IMR-90 (cell line): ENCODE measurements around the gene VPS26A. TPM values are rescaled to one million over a fixed set of nuclear protein-coding genes. Genes with fewer than 3 reads are reported as not detected.

Source experiments
- ATAC-seq: fragments of 200-7000 bp; cut with Tn5 transposase; 2 replicates; pipeline ENCODE4 v1.9.1; 2020; ENCODE audit warnings: low read depth, mild to moderate bottlenecking, moderate library complexity
- BruUV-seq: library from RNA; stranded (reverse); fragments of 400-500 nt; replicated peaks from 2 replicates; lab custom pipeline; 2021; lab: Mats Ljungman, UMichigan
- CTCF ChIA-PET: fragments of 300-600 bp; formaldehyde crosslinking; extraction: SDS; loops from one replicate; lab custom pipeline; 2021; ENCODE audit warnings: antibody characterized with exemption; lab: Yijun Ruan, JAX
- POLR2A ChIA-PET: fragments of 300-600 bp; sonication (Branson Sonifier 250); formaldehyde crosslinking; loops from one replicate; lab custom pipeline; 2022; ENCODE audit warnings: antibody characterized with exemption; ENCODE audit not compliant: unreplicated experiment; lab: Charles Lee
- DNase-seq: peaks from one replicate; pipeline ENCODE4 v3.0.0; 2013
- H2AFZ ChIP-seq: replicated peaks from 2 replicates; pipeline ENCODE3; 2013; ENCODE audit warnings: low read length, mild to moderate bottlenecking; ENCODE audit not compliant: poor library complexity
- H2AK5ac ChIP-seq: 2 replicates; pipeline ENCODE4 v1.6.1; 2013; ENCODE audit warnings: low read depth, low read length, inconsistent platforms
- H2AK9ac ChIP-seq: replicated peaks from 2 replicates; pipeline ENCODE3; 2013; ENCODE audit warnings: mild to moderate bottlenecking, low read depth, low read length, moderate library complexity; ENCODE audit not compliant: poor library complexity
- H2BK120ac ChIP-seq: 2 replicates; pipeline ENCODE4 v1.6.1; 2013; ENCODE audit warnings: low read depth, low read length, inconsistent platforms
- H2BK15ac ChIP-seq: 3 replicates; pipeline ENCODE4 v1.6.1; 2013; ENCODE audit warnings: low read depth, low read length, inconsistent platforms
- H2BK20ac ChIP-seq: 2 replicates; pipeline ENCODE4 v1.6.1; 2013; ENCODE audit warnings: low read depth, mild to moderate bottlenecking, inconsistent platforms, low read length, moderate library complexity
- H2BK5ac ChIP-seq: 2 replicates; pipeline ENCODE4 v1.6.1; 2013; ENCODE audit warnings: mild to moderate bottlenecking, low read depth, low read length, inconsistent platforms; ENCODE audit not compliant: poor library complexity, severe bottlenecking
- H3K14ac ChIP-seq: replicated peaks from 2 replicates; pipeline ENCODE4 v1.6.1; 2013; ENCODE audit warnings: low read depth, low read length, inconsistent platforms
- H3K18ac ChIP-seq: 2 replicates; pipeline ENCODE4 v1.6.1; 2013; ENCODE audit warnings: low read depth, low read length, control low read depth
- H3K23ac ChIP-seq: 2 replicates; pipeline ENCODE4 v1.6.1; 2013; ENCODE audit warnings: low read depth, low read length, inconsistent platforms
- H3K27ac ChIP-seq: 2 replicates; pipeline ENCODE4 v1.5.1; 2013; ENCODE audit warnings: mild to moderate bottlenecking, control low read depth, low read length; ENCODE audit not compliant: insufficient read depth
- H3K27me3 ChIP-seq: 2 replicates; pipeline ENCODE4 v1.6.1; 2013; ENCODE audit warnings: low read length; ENCODE audit not compliant: control insufficient read depth, insufficient read depth
- H3K36me3 ChIP-seq: 2 replicates; pipeline ENCODE4 v1.6.1; 2013; ENCODE audit warnings: low read length, mixed read lengths; ENCODE audit not compliant: control insufficient read depth, insufficient read depth
- H3K4ac ChIP-seq: 2 replicates; pipeline ENCODE4 v1.6.1; 2013; ENCODE audit warnings: low read depth, low read length, inconsistent platforms
- H3K4me1 ChIP-seq: 2 replicates; pipeline ENCODE4 v1.6.1; 2013; ENCODE audit warnings: low read length, mixed read lengths; ENCODE audit not compliant: control insufficient read depth, insufficient read depth
- H3K4me2 ChIP-seq: 2 replicates; pipeline ENCODE4 v1.6.1; 2013; ENCODE audit warnings: low read depth, mild to moderate bottlenecking, control low read depth, low read length, moderate library complexity
- H3K4me3 ChIP-seq: 2 replicates; pipeline ENCODE4 v1.5.1; 2013; ENCODE audit warnings: low read depth, mild to moderate bottlenecking, control low read depth, low read length, moderate library complexity; ENCODE audit not compliant: insufficient read depth
- H3K56ac ChIP-seq: 2 replicates; pipeline ENCODE4 v1.6.1; 2013; ENCODE audit warnings: low read length, inconsistent platforms; ENCODE audit not compliant: insufficient read depth; ENCODE audit errors: extremely low read depth
- H3K79me1 ChIP-seq, 2 experiments: 2 replicates each; pipeline ENCODE4 v1.6.1; 2013; ENCODE audit warnings: low read length in 2 of 2, inconsistent platforms in 1 of 2, low read depth in 1 of 2
- H3K9ac ChIP-seq: 2 replicates; pipeline ENCODE4 v1.6.1; 2013; ENCODE audit warnings: low read depth, low read length, control low read depth
- H3K9me1 ChIP-seq: 2 replicates; pipeline ENCODE4 v1.6.1; 2013; ENCODE audit warnings: low read length, inconsistent platforms; ENCODE audit not compliant: insufficient read depth
- H3K9me3 ChIP-seq: 2 replicates; pipeline ENCODE4 v1.6.1; 2013; ENCODE audit warnings: low read length; ENCODE audit not compliant: control insufficient read depth, insufficient read depth
- H4K20me1 ChIP-seq: 2 replicates; pipeline ENCODE4 v1.6.1; 2013; ENCODE audit warnings: low read length, inconsistent platforms; ENCODE audit not compliant: insufficient read depth
- H4K5ac ChIP-seq: 2 replicates; pipeline ENCODE4 v1.6.1; 2013; ENCODE audit warnings: mild to moderate bottlenecking, low read depth, low read length, control low read depth
- H4K8ac ChIP-seq, 2 experiments: 2 replicates each; pipeline ENCODE4 v1.6.1; 2013; ENCODE audit warnings: low read depth in 2 of 2, low read length in 2 of 2, control low read depth in 1 of 2, inconsistent platforms in 1 of 2
- H4K91ac ChIP-seq: 2 replicates; pipeline ENCODE4 v1.6.1; 2013; ENCODE audit warnings: low read depth, low read length, inconsistent platforms; ENCODE audit not compliant: insufficient read depth
- BHLHE40 ChIP-seq: fragments of 150-350 bp; IDR thresholded peaks from 2 replicates; pipeline ENCODE4 v1.6.1; 2016; ENCODE audit warnings: mild to moderate bottlenecking, low read depth, low read length
- CEBPB ChIP-seq: IDR thresholded peaks from 2 replicates; pipeline ENCODE4 v1.6.1; 2012; ENCODE audit warnings: low read depth, low read length, improper control_type of control experiment
- CHD1 ChIP-seq: IDR thresholded peaks from 2 replicates; pipeline ENCODE4 v1.6.1; 2012; ENCODE audit warnings: low read depth, low read length, improper control_type of control experiment
- CTCF ChIP-seq: conservative IDR thresholded peaks from 2 replicates; pipeline ENCODE4 v1.5.1; 2012; ENCODE audit warnings: mild to moderate bottlenecking, low read depth, low read length, improper control_type of control experiment
- ELK1 ChIP-seq: fragments of 150-350 bp; IDR thresholded peaks from 2 replicates; pipeline ENCODE4 v1.6.1; 2016; ENCODE audit warnings: low read depth, mild to moderate bottlenecking, low read length, moderate library complexity, borderline replicate concordance
- FOS ChIP-seq: fragments of 150-350 bp; IDR thresholded peaks from 2 replicates; pipeline ENCODE4 v1.6.1; 2016; ENCODE audit warnings: low read depth, low read length
- MAFK ChIP-seq: IDR thresholded peaks from 2 replicates; pipeline ENCODE4 v1.6.1; 2012; ENCODE audit warnings: low read depth, low read length, improper control_type of control experiment
- MAZ ChIP-seq: IDR thresholded peaks from 2 replicates; pipeline ENCODE4 v1.6.1; 2012; ENCODE audit warnings: low read depth, mild to moderate bottlenecking, low read length, improper control_type of control experiment, moderate library complexity, borderline replicate concordance
- MXI1 ChIP-seq: IDR thresholded peaks from 2 replicates; pipeline ENCODE4 v1.6.1; 2012; ENCODE audit warnings: low read depth, mild to moderate bottlenecking, low read length, moderate library complexity, borderline replicate concordance
- NFE2L2 ChIP-seq: fragments of 150-350 bp; IDR thresholded peaks from 2 replicates; pipeline ENCODE4 v1.6.1; 2016; ENCODE audit warnings: low read depth, mild to moderate bottlenecking, low read length
- POLR2A ChIP-seq: IDR thresholded peaks from 2 replicates; pipeline ENCODE4 v1.6.1; 2012; ENCODE audit warnings: mild to moderate bottlenecking, low read depth, low read length
- RAD21 ChIP-seq: IDR thresholded peaks from 2 replicates; pipeline ENCODE4 v1.6.1; 2012; ENCODE audit warnings: low read length, improper control_type of control experiment
- RCOR1 ChIP-seq: IDR thresholded peaks from 2 replicates; pipeline ENCODE4 v1.6.1; 2012; ENCODE audit warnings: mild to moderate bottlenecking, low read length, improper control_type of control experiment; ENCODE audit not compliant: insufficient replicate concordance
- RFX5 ChIP-seq: IDR thresholded peaks from 2 replicates; pipeline ENCODE4 v1.8.0; 2012; ENCODE audit warnings: low read depth, mild to moderate bottlenecking, low read length, moderate library complexity
- SMC3 ChIP-seq: fragments of 150-350 bp; IDR thresholded peaks from 2 replicates; pipeline ENCODE4 v1.6.1; 2016; ENCODE audit warnings: low read depth, mild to moderate bottlenecking, antibody characterized with exemption, low read length, moderate library complexity
- USF2 ChIP-seq: fragments of 150-350 bp; IDR thresholded peaks from 2 replicates; pipeline ENCODE4 v1.6.1; 2017; ENCODE audit warnings: mild to moderate bottlenecking, antibody characterized with exemption, low read length, low read depth
- WGBS, 2 experiments: methylation state at CpG; one replicate each; pipeline versions ENCODE4 v1.1.5 to v1.1.7; 2013; ENCODE audit warnings: missing lambda C conversion rate in 2 of 2; ENCODE audit not compliant: insufficient read length in 1 of 2; ENCODE audit errors: extremely low coverage in 2 of 2; 5-methylcytosine and 5-hydroxymethylcytosine counted together
- dilution Hi-C: fragments of 300-500 bp; cut with HindIII; formaldehyde crosslinking; loops from one replicate; pipeline ENCODE4 v1.14.3; 2018; ENCODE audit warnings: low sequenced_read_pairs; ENCODE audit not compliant: unreplicated experiment
- in situ Hi-C: fragments of 300-500 bp; cut with MboI; formaldehyde crosslinking; loops from 3 replicates; pipeline ENCODE4 v1.14.3; 2019; ENCODE audit warnings: low sequenced_read_pairs, inconsistent platforms, mixed read lengths
- intact Hi-C: fragments of 100-400 bp; cut with micrococcal nuclease; formaldehyde crosslinking; loops from 2 replicates; pipeline ENCODE4 v1.10.0; 2022
- polyA plus RNA-seq, 3 experiments: library from polyadenylated mRNA; depleted of rRNA; stranded (reverse); fragments of >200 nt; gene quantifications; 2 replicates each; pipeline ENCODE4 v1.2.3, GENCODE V29; 2012; ENCODE audit warnings: low replicate concordance in 1 of 3
- total RNA-seq: library from RNA; depleted of rRNA; stranded (reverse); fragments of >200 nt; gene quantifications from 2 replicates; pipeline ENCODE4 v1.2.3, GENCODE V29; 2012

VPS26A gene
- total and polyA plus RNA-seq, 2 of the 4 experiments (the other 2 are of a cell fraction) = 7.2 to 18.7 TPM

- DNase-seq = no peak
- TF ChIP-seq MAZ (no peak), SMC3 (no peak), MAFK (no peak), USF2 (no peak), RAD21 (no peak), RFX5 (no peak), ELK1 (no peak), MXI1 (no peak), NFE2L2 (no peak), CHD1 (no peak), POLR2A (no peak), RCOR1 (no peak), CTCF (no peak), FOS (no peak), CEBPB (no peak), BHLHE40 (no peak)
- 40% methylated on average over 1 of the region's 4 CpGs; no CpG with 5 or more reads in 1 of the 2 experiments for WGBS, 2 experiments
- in situ Hi-C loops (no loop called here), dilution Hi-C loops (no loop called here), intact Hi-C loops (no loop called here)
- no peak for ATAC-seq
- ChIA-PET CTCF (no interaction called here), POLR2A (no interaction called here)
- Histone ChIP-seq H3K9ac (no peak overlapping the region), H4K5ac (no peak overlapping the region), H2AK5ac (no peak overlapping the region), H3K23ac (no peak overlapping the region), H2BK5ac (no peak overlapping the region), H3K14ac (no peak overlapping the region), H3K27ac (no peak overlapping the region), H3K9me3 (no peaks in the 10 kb centered on the region), H3K4me2 (no peak overlapping the region), H4K20me1 (no peaks in the 10 kb centered on the region), H3K18ac (no peak overlapping the region), H4K8ac (no peak overlapping the region), H3K36me3 (no peaks in the 10 kb centered on the region), H3K56ac (no peak overlapping the region), H3K79me1 (no peaks in the 10 kb centered on the region), H2AFZ (no peak overlapping the region), H2AK9ac (no peak overlapping the region), H2BK15ac (no peak overlapping the region), H2BK20ac (no peak overlapping the region), H3K4ac (no peak overlapping the region), H3K4me3 (no peak overlapping the region), H3K4me1 (no peaks in the 10 kb centered on the region), H2BK120ac (no peak overlapping the region), H3K27me3 (no peaks in the 10 kb centered on the region), H3K9me1 (no peaks in the 10 kb centered on the region), H4K91ac (no peak overlapping the region)
- BruUV-seq = no TSS peak
Observed at GRCh38 chr10:69097729-69098128, 26.2 kb upstream of the VPS26A start.
